ENCODE results near the gene TMCC1. TPM values are rescaled to one million over a fixed set of nuclear protein-coding genes. Genes with fewer than 3 reads are reported as not detected.

The TMCC1 gene
- total and polyA plus RNA-seq, 2 donors (not counting 1 experiment from before 2014, with no cell fraction given) = 8.5 to 32.2 TPM

- ATAC-seq (ENCODE audit: low read depth) (peak; percentile 52), DNase-seq (peak; percentile 78)
- Histone ChIP-seq H3K36me3 (replicated peaks in 1 of 2; ENCODE audit: control extremely low read depth in 1 of 2, control insufficient read depth in 1 of 2, extremely low read depth in 1 of 2, insufficient read depth in 2 of 2, low read length in 1 of 2) (no peaks in the 10 kb centered on the region), H3K4me3 (ENCODE audit: control extremely low read depth in 1 of 5, extremely low read depth in 1 of 5, insufficient read depth in 1 of 5, low read depth in 2 of 5, low read length in 4 of 5) (peak overlapping the region; percentile 49 to 86 (median 72)), H2AFZ (ENCODE audit: insufficient read depth, low read depth, low read length, poor library complexity, severe bottlenecking) (peak overlapping the region; percentile 91), H3K4me2 (replicated peaks; ENCODE audit: low read depth, low read length, poor library complexity, severe bottlenecking) (peak overlapping the region; percentile 100), H3K27me3 (replicated peaks in 1 of 4; ENCODE audit: control extremely low read depth in 1 of 4, control insufficient read depth in 3 of 4, insufficient read depth in 4 of 4, low read length in 3 of 4) (no peaks in the 10 kb centered on the region), H4K20me1 (ENCODE audit: control insufficient read depth, insufficient read depth, low read length, poor library complexity, severe bottlenecking) (no peaks in the 10 kb centered on the region), H3K9me3 (ENCODE audit: control extremely low read depth in 1 of 3, control insufficient read depth in 2 of 3, insufficient read depth in 1 of 3, low read length in 2 of 3) (no peaks in the 10 kb centered on the region), H3K4me1 (ENCODE audit: control insufficient read depth in 2 of 2, insufficient read depth in 2 of 2, low read length in 2 of 2) (peaks cover 5 to 18% of the 10 kb centered on the region in 2 donors), H3K79me2 (ENCODE audit: control insufficient read depth, insufficient read depth, low read length) (no peaks in the 10 kb centered on the region), H3K27ac (ENCODE audit: low read length in 2 of 2) (peak overlapping the region in 1 of 2 donors; percentile 37), H3K9ac (ENCODE audit: low read length) (peak overlapping the region; percentile 81)
- Mint-ChIP-seq H3K27me3 (no peaks in the 10 kb centered on the region), H3K9me3 (ENCODE audit: insufficient read depth) (no peaks in the 10 kb centered on the region), H3K27ac (peak overlapping the region; percentile 88), H3K4me3 (peak overlapping the region; percentile 98), H3K4me1 (peaks cover 17% of the 10 kb centered on the region)
- TF ChIP-seq CTCF (IDR thresholded peaks at IDR 0.05) (peak; percentile 77), EZH2 (IDR thresholded peaks at IDR 0.05; ENCODE audit: borderline replicate concordance, insufficient read depth, low read depth, low read length, poor library complexity, severe bottlenecking) (no peak)
- POLR2A ChIA-PET = interaction anchor here (0.6 to 2.3 kb wide), 6 partner anchors 22 to 472 kb away, joined by 3 to 24 read pairs (median 4); no protein-coding TSS in a partner anchor
- intact Hi-C loops (cut with micrococcal nuclease) = loop anchor here (1.0 to 5.0 kb wide), 8 partner anchors 21 to 485 kb away; partner anchors contain the start of genes IFT122, PLXND1 and TMCC1
- WGBS (ENCODE audit: insufficient coverage) = 1% methylated on average over 34 of the region's 38 CpGs
- CTCF ChIA-PET = interaction anchor here (0.5 to 6.3 kb wide), 26 partner anchors 9 to 478 kb away, joined by 3 to 85 read pairs (median 4); partner anchors contain the start of gene TMCC1
Observed at GRCh38 chr3:129627350-129628168, 266.0 kb downstream of the TMCC1 start.

Measured in B cell (primary cell).